ENCODE results near the gene GNB1.

GNB1 gene

GRCh38 chr1:1852619-1853414 is 38.1 kb downstream of the GNB1 start:
- Histone ChIP-seq H3K4me1 (ENCODE audit: control insufficient read depth, insufficient read depth, low read length) (peaks cover 3% of the 10 kb centered on the region), H3K27me3 (ENCODE audit: control insufficient read depth, insufficient read depth, low read length) (no peaks in the 10 kb centered on the region), H3K36me3 (ENCODE audit: control insufficient read depth, insufficient read depth, low read length) (peaks cover 3% of the 10 kb centered on the region), H3K4me3 (ENCODE audit: low read length) (no peak overlapping the region), H3K9ac (ENCODE audit: low read length) (no peak overlapping the region), H3K27ac (ENCODE audit: low read depth, low read length) (no peak overlapping the region)

- peak overlapping the region; percentile 2 for H3K27ac ChIP-seq (ENCODE audit: low read depth, low read length)
- peaks cover 16% of the 10 kb centered on the region for H3K4me1 ChIP-seq (ENCODE audit: control insufficient read depth, insufficient read depth, low read length)
- no peaks in the 10 kb centered on the region for H3K27me3 ChIP-seq (ENCODE audit: control insufficient read depth, insufficient read depth, low read length)
- H3K36me3 ChIP-seq (ENCODE audit: control insufficient read depth, insufficient read depth, low read length), result peaks cover 1% of the 10 kb centered on the region
- no peak overlapping the region for H3K9ac ChIP-seq (ENCODE audit: low read length)
- no peak overlapping the region for H3K4me3 ChIP-seq (ENCODE audit: low read length)
Measured at GRCh38 chr1:1847890-1848289, 43.0 kb downstream of the GNB1 start.

- Histone ChIP-seq H3K27ac (ENCODE audit: low read depth, low read length) (peak overlapping the region; percentile 34), H3K9ac (ENCODE audit: low read length) (no peak overlapping the region), H3K4me3 (ENCODE audit: low read length) (no peak overlapping the region), H3K4me1 (ENCODE audit: control insufficient read depth, insufficient read depth, low read length) (peaks cover 19% of the 10 kb centered on the region), H3K36me3 (ENCODE audit: control insufficient read depth, insufficient read depth, low read length) (no peaks in the 10 kb centered on the region), H3K27me3 (ENCODE audit: control insufficient read depth, insufficient read depth, low read length) (no peaks in the 10 kb centered on the region)
Measured at GRCh38 chr1:1847061-1847850, 43.6 kb downstream of the GNB1 start.

- Histone ChIP-seq H3K27me3 (ENCODE audit: control insufficient read depth, insufficient read depth, low read length) (no peaks in the 10 kb centered on the region), H3K4me3 (ENCODE audit: low read length) (no peak overlapping the region), H3K36me3 (ENCODE audit: control insufficient read depth, insufficient read depth, low read length) (no peaks in the 10 kb centered on the region), H3K27ac (ENCODE audit: low read depth, low read length) (peak overlapping the region; percentile 34), H3K9ac (ENCODE audit: low read length) (no peak overlapping the region), H3K4me1 (ENCODE audit: control insufficient read depth, insufficient read depth, low read length) (peaks cover 19% of the 10 kb centered on the region)
Measured at GRCh38 chr1:1846386-1846918, 44.4 kb downstream of the GNB1 start.

GRCh38 chr1:1842360-1843146 is 48.3 kb downstream of the GNB1 start:
- no peaks in the 10 kb centered on the region for H3K36me3 ChIP-seq (ENCODE audit: control insufficient read depth, insufficient read depth, low read length)
- H3K9ac ChIP-seq (ENCODE audit: low read length), result no peak overlapping the region
- H3K27me3 ChIP-seq (ENCODE audit: control insufficient read depth, insufficient read depth, low read length), result no peaks in the 10 kb centered on the region
- H3K27ac ChIP-seq (ENCODE audit: low read depth, low read length), result no peak overlapping the region
- H3K4me1 ChIP-seq (ENCODE audit: control insufficient read depth, insufficient read depth, low read length), result peaks cover 14% of the 10 kb centered on the region
- H3K4me3 ChIP-seq (ENCODE audit: low read length), result no peak overlapping the region

GRCh38 chr1:1841575-1841995 is 49.3 kb downstream of the GNB1 start:
- peaks cover 4% of the 10 kb centered on the region for H3K4me1 ChIP-seq (ENCODE audit: control insufficient read depth, insufficient read depth, low read length)
- no peaks in the 10 kb centered on the region for H3K36me3 ChIP-seq (ENCODE audit: control insufficient read depth, insufficient read depth, low read length)
- H3K9ac ChIP-seq (ENCODE audit: low read length), result no peak overlapping the region
- no peaks in the 10 kb centered on the region for H3K27me3 ChIP-seq (ENCODE audit: control insufficient read depth, insufficient read depth, low read length)
- H3K4me3 ChIP-seq (ENCODE audit: low read length), result no peak overlapping the region
- no peak overlapping the region for H3K27ac ChIP-seq (ENCODE audit: low read depth, low read length)

- Histone ChIP-seq H3K27me3 (ENCODE audit: control insufficient read depth, insufficient read depth, low read length) (no peaks in the 10 kb centered on the region), H3K4me3 (ENCODE audit: low read length) (no peak overlapping the region), H3K27ac (ENCODE audit: low read depth, low read length) (no peak overlapping the region), H3K9ac (ENCODE audit: low read length) (no peak overlapping the region), H3K36me3 (ENCODE audit: control insufficient read depth, insufficient read depth, low read length) (peaks cover 2% of the 10 kb centered on the region), H3K4me1 (ENCODE audit: control insufficient read depth, insufficient read depth, low read length) (peaks cover 3% of the 10 kb centered on the region)
Measured at GRCh38 chr1:1839311-1839965, 51.4 kb downstream of the GNB1 start.

GRCh38 chr1:1836119-1836518 is 54.8 kb downstream of the GNB1 start:
- Histone ChIP-seq H3K4me3 (ENCODE audit: low read length) (no peak overlapping the region), H3K27me3 (ENCODE audit: control insufficient read depth, insufficient read depth, low read length) (no peaks in the 10 kb centered on the region), H3K36me3 (ENCODE audit: control insufficient read depth, insufficient read depth, low read length) (peaks cover 2% of the 10 kb centered on the region), H3K9ac (ENCODE audit: low read length) (no peak overlapping the region), H3K27ac (ENCODE audit: low read depth, low read length) (no peak overlapping the region), H3K4me1 (ENCODE audit: control insufficient read depth, insufficient read depth, low read length) (no peaks in the 10 kb centered on the region)

- Histone ChIP-seq H3K9ac (ENCODE audit: low read length) (no peak overlapping the region), H3K27me3 (ENCODE audit: control insufficient read depth, insufficient read depth, low read length) (no peaks in the 10 kb centered on the region), H3K4me1 (ENCODE audit: control insufficient read depth, insufficient read depth, low read length) (no peaks in the 10 kb centered on the region), H3K27ac (ENCODE audit: low read depth, low read length) (no peak overlapping the region), H3K36me3 (ENCODE audit: control insufficient read depth, insufficient read depth, low read length) (peaks cover 2% of the 10 kb centered on the region), H3K4me3 (ENCODE audit: low read length) (no peak overlapping the region)
Measured at GRCh38 chr1:1835546-1835945, 55.3 kb downstream of the GNB1 start.

- no peaks in the 10 kb centered on the region for H3K4me1 ChIP-seq (ENCODE audit: control insufficient read depth, insufficient read depth, low read length)
- H3K27me3 ChIP-seq (ENCODE audit: control insufficient read depth, insufficient read depth, low read length), result no peaks in the 10 kb centered on the region
- H3K4me3 ChIP-seq (ENCODE audit: low read length), result no peak overlapping the region
- H3K27ac ChIP-seq (ENCODE audit: low read depth, low read length), result no peak overlapping the region
- no peak overlapping the region for H3K9ac ChIP-seq (ENCODE audit: low read length)
- peaks cover 2% of the 10 kb centered on the region for H3K36me3 ChIP-seq (ENCODE audit: control insufficient read depth, insufficient read depth, low read length)
Measured at GRCh38 chr1:1833916-1834325, 57.0 kb downstream of the GNB1 start.

GRCh38 chr1:1833456-1833855 is 57.4 kb downstream of the GNB1 start:
- H3K36me3 ChIP-seq (ENCODE audit: control insufficient read depth, insufficient read depth, low read length), result peaks cover 2% of the 10 kb centered on the region
- no peak overlapping the region for H3K9ac ChIP-seq (ENCODE audit: low read length)
- no peak overlapping the region for H3K27ac ChIP-seq (ENCODE audit: low read depth, low read length)
- H3K4me3 ChIP-seq (ENCODE audit: low read length), result no peak overlapping the region
- H3K4me1 ChIP-seq (ENCODE audit: control insufficient read depth, insufficient read depth, low read length), result no peaks in the 10 kb centered on the region
- H3K27me3 ChIP-seq (ENCODE audit: control insufficient read depth, insufficient read depth, low read length), result no peaks in the 10 kb centered on the region
